Measurements from ENCODE around the gene TNFAIP8L2. TPM values are rescaled to one million over a fixed set of nuclear protein-coding genes. Genes with fewer than 3 reads are reported as not detected.
A peak's percentile ranks its signal among the peaks of the same experiment; 100 is the strongest.

Gene TNFAIP8L2
- total RNA-seq = not detected in 2 replicates
- not detected in 2 replicates for polyA plus RNA-seq
- polyA plus RNA-seq (2012) = 0.10 TPM in 1 of 2 replicates, not detected in the other
- polyA minus RNA-seq (ENCODE audit: low replicate concordance) = not detected in 2 replicates

- no peak for TF ChIP-seq EZH2 (IDR thresholded peaks at IDR 0.05; ENCODE audit: low read length, missing control alignments)
- TF ChIP-seq, protein P1, sequence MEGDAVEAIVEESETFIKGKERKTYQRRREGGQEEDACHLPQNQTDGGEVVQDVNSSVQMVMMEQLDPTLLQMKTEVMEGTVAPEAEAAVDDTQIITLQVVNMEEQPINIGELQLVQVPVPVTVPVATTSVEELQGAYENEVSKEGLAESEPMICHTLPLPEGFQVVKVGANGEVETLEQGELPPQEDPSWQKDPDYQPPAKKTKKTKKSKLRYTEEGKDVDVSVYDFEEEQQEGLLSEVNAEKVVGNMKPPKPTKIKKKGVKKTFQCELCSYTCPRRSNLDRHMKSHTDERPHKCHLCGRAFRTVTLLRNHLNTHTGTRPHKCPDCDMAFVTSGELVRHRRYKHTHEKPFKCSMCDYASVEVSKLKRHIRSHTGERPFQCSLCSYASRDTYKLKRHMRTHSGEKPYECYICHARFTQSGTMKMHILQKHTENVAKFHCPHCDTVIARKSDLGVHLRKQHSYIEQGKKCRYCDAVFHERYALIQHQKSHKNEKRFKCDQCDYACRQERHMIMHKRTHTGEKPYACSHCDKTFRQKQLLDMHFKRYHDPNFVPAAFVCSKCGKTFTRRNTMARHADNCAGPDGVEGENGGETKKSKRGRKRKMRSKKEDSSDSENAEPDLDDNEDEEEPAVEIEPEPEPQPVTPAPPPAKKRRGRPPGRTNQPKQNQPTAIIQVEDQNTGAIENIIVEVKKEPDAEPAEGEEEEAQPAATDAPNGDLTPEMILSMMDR (conservative IDR thresholded peaks at IDR 0.05 in 1 of 2, IDR thresholded peaks at IDR 0.05 in 1 of 2; ENCODE audit: low read depth in 1 of 2, low read length in 2 of 2) = no peak
- no peak within 1 kb of the TSS for H3K27ac ChIP-seq (ENCODE audit: insufficient read depth, low read length)
Measured at GRCh38 chr1:151156515-151156819, at the start of gene TNFAIP8L2. TNFAIP8L2 (plus strand) TSS chr1:151156649; CDS start chr1:151158698, 2,049 bp downstream.

DNA sequence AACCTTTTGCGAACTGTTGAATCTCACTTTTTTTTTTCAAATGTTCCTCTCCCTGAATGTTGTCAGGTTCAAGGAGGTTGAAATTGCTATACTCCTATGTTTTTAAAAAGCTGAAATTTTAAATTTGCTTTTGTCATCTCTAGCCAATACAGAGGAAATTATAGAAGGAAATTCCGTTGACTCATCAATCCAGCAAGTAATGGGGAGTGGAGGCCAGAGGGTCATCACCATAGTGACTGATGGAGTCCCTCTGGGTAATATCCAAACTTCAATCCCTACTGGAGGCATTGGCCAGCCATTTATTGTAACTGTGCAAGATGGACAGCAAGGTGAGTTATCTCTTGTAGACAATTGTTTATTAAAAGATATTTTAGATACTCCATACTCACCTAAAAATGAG lies 49.6 kb upstream of the TNFAIP8L2 start:
- no peak overlapping the region for H2AFZ ChIP-seq (ENCODE audit: low read length)

More at GRCh38 chr1:151156515-151156819, at the start of gene TNFAIP8L2:
- Histone ChIP-seq H3K4me3 (replicated peaks in 1 of 4; ENCODE audit: control extremely low read depth in 1 of 4, insufficient read depth in 1 of 4, low read depth in 3 of 4, low read length in 4 of 4) (no peak within 1 kb of the TSS), H3K4me1 (ENCODE audit: control insufficient read depth, extremely low read depth, insufficient read depth, low read length) (no peaks in the 10 kb centered on the region), H2AFZ (ENCODE audit: low read length) (no peak within 1 kb of the TSS), H3K4me2 (ENCODE audit: extremely low read depth, insufficient read depth, low read length) (no peak within 1 kb of the TSS), H4K20me1 (ENCODE audit: control insufficient read depth, extremely low read depth, insufficient read depth, low read length) (no peaks in the 10 kb centered on the region), H3K79me2 (ENCODE audit: control insufficient read depth, insufficient read depth, low read length) (no peaks in the 10 kb centered on the region), H3K9ac (ENCODE audit: insufficient read depth, low read length) (no peak within 1 kb of the TSS), H3K9me3 (ENCODE audit: control insufficient read depth, insufficient read depth, low read depth, low read length) (no peaks in the 10 kb centered on the region), H3K36me3 (ENCODE audit: control insufficient read depth, insufficient read depth, low read length) (peaks cover 3% of the 10 kb centered on the region), H3K27me3 (ENCODE audit: control insufficient read depth, insufficient read depth, low read length) (no peaks in the 10 kb centered on the region)
- DNase-seq (ENCODE audit: low read depth in 2 of 2) = no peak

GRCh38 chr1:151108331-151108730 lies 48.1 kb upstream of the TNFAIP8L2 start:
- Histone ChIP-seq H3K36me3 (ENCODE audit: control insufficient read depth, insufficient read depth, low read length) (no peaks in the 10 kb centered on the region), H4K20me1 (ENCODE audit: control insufficient read depth, extremely low read depth, insufficient read depth, low read length) (no peaks in the 10 kb centered on the region), H3K27me3 (ENCODE audit: control insufficient read depth, insufficient read depth, low read length) (no peaks in the 10 kb centered on the region), H3K27ac (ENCODE audit: insufficient read depth, low read length) (no peak overlapping the region), H3K4me2 (ENCODE audit: extremely low read depth, insufficient read depth, low read length) (no peak overlapping the region), H3K79me2 (ENCODE audit: control insufficient read depth, insufficient read depth, low read length) (no peaks in the 10 kb centered on the region), H3K4me3 (replicated peaks in 1 of 4; ENCODE audit: control extremely low read depth in 1 of 4, insufficient read depth in 1 of 4, low read depth in 3 of 4, low read length in 4 of 4) (no peak overlapping the region), H3K9ac (ENCODE audit: insufficient read depth, low read length) (no peak overlapping the region), H2AFZ (ENCODE audit: low read length) (no peak overlapping the region), H3K9me3 (ENCODE audit: control insufficient read depth, insufficient read depth, low read depth, low read length) (no peaks in the 10 kb centered on the region), H3K4me1 (ENCODE audit: control insufficient read depth, extremely low read depth, insufficient read depth, low read length) (peaks cover 3% of the 10 kb centered on the region)
- DNase-seq (ENCODE audit: low read depth in 2 of 2) = no peak
- TF ChIP-seq EZH2 (IDR thresholded peaks at IDR 0.05; ENCODE audit: low read length, missing control alignments) = no peak
- TF ChIP-seq, protein P1 (conservative IDR thresholded peaks at IDR 0.05 in 1 of 2, IDR thresholded peaks at IDR 0.05 in 1 of 2; ENCODE audit: low read depth in 1 of 2, low read length in 2 of 2) = no peak

More for the DNA sequence above, 49.6 kb upstream of the TNFAIP8L2 start:
- TF ChIP-seq, protein P1 (conservative IDR thresholded peaks at IDR 0.05 in 1 of 2, IDR thresholded peaks at IDR 0.05 in 1 of 2; ENCODE audit: low read depth in 1 of 2, low read length in 2 of 2) = no peak
- TF ChIP-seq EZH2 (IDR thresholded peaks at IDR 0.05; ENCODE audit: low read length, missing control alignments) = no peak
- Histone ChIP-seq H3K9me3 (ENCODE audit: control insufficient read depth, insufficient read depth, low read depth, low read length) (no peaks in the 10 kb centered on the region), H3K27ac (ENCODE audit: insufficient read depth, low read length) (peak overlapping the region; percentile 4), H3K79me2 (ENCODE audit: control insufficient read depth, insufficient read depth, low read length) (no peaks in the 10 kb centered on the region), H3K9ac (ENCODE audit: insufficient read depth, low read length) (no peak overlapping the region), H3K4me3 (replicated peaks in 1 of 4; ENCODE audit: control extremely low read depth in 1 of 4, insufficient read depth in 1 of 4, low read depth in 3 of 4, low read length in 4 of 4) (no peak overlapping the region), H3K4me1 (ENCODE audit: control insufficient read depth, extremely low read depth, insufficient read depth, low read length) (peaks cover 3% of the 10 kb centered on the region), H3K4me2 (ENCODE audit: extremely low read depth, insufficient read depth, low read length) (no peak overlapping the region), H3K36me3 (ENCODE audit: control insufficient read depth, insufficient read depth, low read length) (no peaks in the 10 kb centered on the region), H4K20me1 (ENCODE audit: control insufficient read depth, extremely low read depth, insufficient read depth, low read length) (no peaks in the 10 kb centered on the region), H3K27me3 (ENCODE audit: control insufficient read depth, insufficient read depth, low read length) (no peaks in the 10 kb centered on the region)
- peak; percentile 46 to 47 for DNase-seq (ENCODE audit: low read depth in 2 of 2)
